GM10248 (cell line): ENCODE data around the gene ICOS.

Source experiments
- CTCF ChIA-PET: fragments of 300-600 bp; sonication (Branson Sonifier 250); formaldehyde crosslinking; extraction: SDS; loops from one replicate; lab custom pipeline; 2021; ENCODE audit warnings: antibody characterized with exemption; lab: Yijun Ruan, JAX
- POLR2A ChIA-PET: fragments of 350-650 bp; sonication (Branson Sonifier 250); formaldehyde crosslinking; extraction: SDS; loops from one replicate; lab custom pipeline; 2020; ENCODE audit warnings: antibody characterized with exemption; lab: Yijun Ruan, JAX
- DNase-seq: peaks from one replicate; pipeline ENCODE4 v3.0.0; 2012; ENCODE audit errors: extremely low spot score
- CTCF ChIP-seq: IDR thresholded peaks from 2 replicates; pipeline ENCODE4 v1.5.1; 2012; ENCODE audit warnings: mild to moderate bottlenecking, low read depth; ENCODE audit errors: extremely low read depth, missing control alignments, control extremely low read depth

Gene ICOS

GRCh38 chr2:203997481-203997880, 60.9 kb downstream of the ICOS start:
- ChIA-PET POLR2A (no interaction called here), CTCF (interaction anchor here (1.7 kb wide), 1 partner anchor 19 kb away, joined by 4 read pairs; no protein-coding TSS in a partner anchor)
- TF ChIP-seq CTCF: no peak

GRCh38 chr2:203997980-203998809, 61.6 kb downstream of the ICOS start:
- no peak for DNase-seq
- TF ChIP-seq CTCF: no peak
- ChIA-PET CTCF (interaction anchor here (1.7 kb wide), 1 partner anchor 19 kb away, joined by 4 read pairs; no protein-coding TSS in a partner anchor), POLR2A (no interaction called here)

More at GRCh38 chr2:203997481-203997880, 60.9 kb downstream of the ICOS start:
- no peak for DNase-seq

- TF ChIP-seq CTCF: no peak
- ChIA-PET POLR2A (no interaction called here), CTCF (interaction anchor here (1.0 to 1.5 kb wide), 3 partner anchors 14 to 178 kb away, joined by 3 to 5 read pairs (median 4); no protein-coding TSS in a partner anchor)
- DNase-seq: no peak
These were observed 63.3 kb downstream of the ICOS start for GRCh38 chr2:203999835-204000234.

- POLR2A ChIA-PET: no interaction called here
- DNase-seq: no peak
- no peak for TF ChIP-seq CTCF
- CTCF ChIA-PET: no interaction called here
These were observed 63.9 kb downstream of the ICOS start for GRCh38 chr2:204000446-204000845.

- CTCF ChIA-PET: interaction anchor here (2.0 kb wide), 1 partner anchor 20 kb away, joined by 5 read pairs; no protein-coding TSS in a partner anchor
- no peak for TF ChIP-seq CTCF
These were observed 66.9 kb downstream of the ICOS start for GRCh38 chr2:204003276-204003990.

GRCh38 chr2:204004912-204005311, 68.3 kb downstream of the ICOS start:
- POLR2A ChIA-PET: no interaction called here

More at GRCh38 chr2:204003276-204003990, 66.9 kb downstream of the ICOS start:
- DNase-seq: no peak
- POLR2A ChIA-PET: no interaction called here

More at GRCh38 chr2:204004912-204005311, 68.3 kb downstream of the ICOS start:
- no peak for DNase-seq
- TF ChIP-seq CTCF: no peak
- CTCF ChIA-PET: no interaction called here
